Chondrocyte (in vitro differentiated cells): Measurements from ENCODE around the gene LCE1F. TPM values are rescaled to one million over a fixed set of nuclear protein-coding genes. Genes with fewer than 3 reads are reported as not detected.

ENCODE experiments used
- DNase-seq: peaks from one replicate; pipeline ENCODE4 v3.0.0; 2021; ENCODE audit warnings: mixed read lengths, low spot score
- H3K27ac Mint-ChIP-seq: one replicate; pipeline ENCODE4 v1.8.0; 2021; ENCODE audit warnings: mild to moderate bottlenecking, moderate library complexity, mixed read lengths; ENCODE audit not compliant: unreplicated experiment
- H3K27me3 Mint-ChIP-seq: 2 replicates; pipeline ENCODE4 v1.8.0; 2021; ENCODE audit warnings: low read depth, mixed read lengths
- H3K36me3 Mint-ChIP-seq: 2 replicates; pipeline ENCODE4 v1.8.0; 2021; ENCODE audit warnings: low read depth, mixed read lengths
- H3K4me1 Mint-ChIP-seq: 2 replicates; pipeline ENCODE4 v1.8.0; 2021; ENCODE audit warnings: low read depth, mild to moderate bottlenecking, mixed read lengths
- H3K4me3 Mint-ChIP-seq: one replicate; pipeline ENCODE4 v1.8.0; 2021; ENCODE audit warnings: mild to moderate bottlenecking, moderate library complexity, mixed read lengths; ENCODE audit not compliant: unreplicated experiment
- H3K9me3 Mint-ChIP-seq: 2 replicates; pipeline ENCODE4 v1.8.0; 2021; ENCODE audit warnings: low read depth, mixed read lengths
- CTCF ChIP-seq: fragments of 200-600 bp; sonication (generic); IDR thresholded peaks from 2 replicates; pipeline ENCODE4 v1.5.0; 2021; ENCODE audit warnings: antibody characterized with exemption, mild to moderate bottlenecking, moderate library complexity
- total RNA-seq: library from RNA; stranded (reverse); gene quantifications from 3 replicates; pipeline ENCODE4 v1.2.1, GENCODE V29; 2021

Gene LCE1F
- total RNA-seq, 1 donor from 2014 or later = not detected

- no peaks in the 10 kb centered on the region for H3K4me1 Mint-ChIP-seq
- no peak for DNase-seq
- H3K27ac Mint-ChIP-seq = no peak overlapping the region
- no peak overlapping the region for H3K4me3 Mint-ChIP-seq
- no peaks in the 10 kb centered on the region for H3K27me3 Mint-ChIP-seq
- TF ChIP-seq CTCF = no peak
- peaks cover 44% of the 10 kb centered on the region for H3K9me3 Mint-ChIP-seq
- H3K36me3 Mint-ChIP-seq = no peaks in the 10 kb centered on the region
These were observed 16.3 kb upstream of the LCE1F start for GRCh38 chr1:152758636-152759035.

- Mint-ChIP-seq H3K4me1 (no peaks in the 10 kb centered on the region), H3K27me3 (no peaks in the 10 kb centered on the region), H3K9me3 (peaks cover 37% of the 10 kb centered on the region), H3K27ac (no peak overlapping the region), H3K4me3 (no peak overlapping the region), H3K36me3 (no peaks in the 10 kb centered on the region)
- TF ChIP-seq CTCF = no peak
- DNase-seq = no peak
These were observed 15.3 kb upstream of the LCE1F start for GRCh38 chr1:152759453-152760173.

- H3K27me3 Mint-ChIP-seq = no peaks in the 10 kb centered on the region
- no peaks in the 10 kb centered on the region for H3K4me1 Mint-ChIP-seq
- no peak overlapping the region for H3K4me3 Mint-ChIP-seq
- H3K9me3 Mint-ChIP-seq = peaks cover 35% of the 10 kb centered on the region
- no peaks in the 10 kb centered on the region for H3K36me3 Mint-ChIP-seq
- no peak for DNase-seq
- TF ChIP-seq CTCF = no peak
- H3K27ac Mint-ChIP-seq = no peak overlapping the region
These were observed 14.3 kb upstream of the LCE1F start for GRCh38 chr1:152760551-152761190.

GRCh38 chr1:152761609-152762213, 13.2 kb upstream of the LCE1F start:
- Mint-ChIP-seq H3K27me3 (no peaks in the 10 kb centered on the region), H3K27ac (no peak overlapping the region), H3K4me1 (no peaks in the 10 kb centered on the region), H3K36me3 (no peaks in the 10 kb centered on the region), H3K9me3 (peaks cover 31% of the 10 kb centered on the region), H3K4me3 (no peak overlapping the region)
- DNase-seq = no peak
- TF ChIP-seq CTCF = no peak

- H3K36me3 Mint-ChIP-seq = no peaks in the 10 kb centered on the region
- H3K27me3 Mint-ChIP-seq = no peaks in the 10 kb centered on the region
- no peak overlapping the region for H3K27ac Mint-ChIP-seq
- no peaks in the 10 kb centered on the region for H3K4me1 Mint-ChIP-seq
- H3K4me3 Mint-ChIP-seq = no peak overlapping the region
- DNase-seq = no peak
- H3K9me3 Mint-ChIP-seq = peaks cover 16% of the 10 kb centered on the region
- no peak for TF ChIP-seq CTCF
These were observed 6.0 kb upstream of the LCE1F start for GRCh38 chr1:152768847-152769533.
